ENCODE results near the gene GORASP2. TPM values are rescaled to one million over a fixed set of nuclear protein-coding genes. Genes with fewer than 3 reads are reported as not detected.

GORASP2 gene
- total RNA-seq, 1 experiment from 2014 or later: 98.1 TPM

DNA sequence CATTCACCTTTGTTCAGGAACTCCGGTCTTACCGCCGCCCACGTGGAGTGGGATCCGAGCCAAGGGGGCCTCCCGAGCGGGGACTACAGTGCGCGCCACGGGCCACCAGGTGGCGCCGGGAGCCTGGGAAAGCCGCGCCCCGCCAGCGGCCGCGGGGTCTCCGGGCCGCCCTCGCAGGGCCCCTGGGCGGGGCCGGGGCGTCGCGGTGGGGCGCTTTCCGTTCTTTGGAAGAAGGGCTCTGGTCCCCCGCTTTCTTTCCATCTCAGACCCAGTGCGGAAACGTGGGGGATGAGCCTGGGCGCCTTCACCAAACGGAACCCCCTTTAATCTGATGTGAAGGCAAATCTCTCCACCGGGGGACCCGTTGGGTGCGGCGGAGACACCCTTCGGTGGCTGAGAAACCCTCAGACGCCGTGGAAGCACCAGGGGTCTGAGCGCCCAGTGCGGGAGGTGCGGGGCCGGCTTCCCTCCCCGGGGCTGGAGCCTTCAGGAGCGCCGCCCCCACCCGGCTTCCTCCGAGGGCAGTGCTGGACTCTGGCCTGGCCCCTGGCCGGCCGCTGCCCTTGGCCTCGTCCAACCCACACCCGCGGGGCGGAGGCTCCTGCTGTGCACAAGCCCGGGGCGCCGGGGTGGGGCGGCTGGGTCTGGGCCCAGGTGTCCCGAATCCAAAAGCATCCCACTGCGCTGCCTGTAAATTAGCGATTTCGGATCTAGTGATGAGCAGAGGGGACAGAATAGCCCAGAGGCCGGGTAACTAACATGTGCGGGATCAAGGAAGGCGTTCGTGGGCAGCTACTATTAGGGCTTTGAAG, 44.6 kb downstream of the GORASP2 start:
- H3K27me3 Mint-ChIP-seq (ENCODE audit: unreplicated experiment): no peaks in the 10 kb centered on the region
- peak; percentile 91 for DNase-seq
- peak overlapping the region; percentile 65 for H3K4me3 Mint-ChIP-seq (ENCODE audit: low read depth, unreplicated experiment)
- no TSS peak for BruUV-seq (replicated peaks)
- no peaks in the 10 kb centered on the region for H3K9me3 Mint-ChIP-seq (ENCODE audit: low read depth, unreplicated experiment)
- intact Hi-C loops (cut with micrococcal nuclease; ENCODE audit: unreplicated experiment): loop anchor here (1.0 to 2.0 kb wide), 2 partner anchors 185 to 443 kb away; no protein-coding TSS in a partner anchor
- peak; percentile 96 for TF ChIP-seq CTCF (IDR thresholded peaks at IDR 0.05; ENCODE audit: unreplicated experiment)
- peak overlapping the region; percentile 70 for H3K27ac Mint-ChIP-seq (ENCODE audit: unreplicated experiment)
- CTCF ChIA-PET: interaction anchor here (0.7 to 2.4 kb wide), 5 partner anchors 36 to 460 kb away, joined by 3 to 7 read pairs (median 3); partner anchors contain the start of genes DCAF17 and METTL8
- H3K36me3 Mint-ChIP-seq (ENCODE audit: insufficient read depth, unreplicated experiment): peaks cover 49% of the 10 kb centered on the region
- peaks cover 18% of the 10 kb centered on the region for H3K4me1 Mint-ChIP-seq (ENCODE audit: low read depth, unreplicated experiment)

GRCh38 chr2:170974304-170974993, 45.4 kb downstream of the GORASP2 start:
- H3K4me3 Mint-ChIP-seq (ENCODE audit: low read depth, unreplicated experiment): peak overlapping the region; percentile 65
- BruUV-seq (replicated peaks): no TSS peak
- no peaks in the 10 kb centered on the region for H3K9me3 Mint-ChIP-seq (ENCODE audit: low read depth, unreplicated experiment)
- peaks cover 6% of the 10 kb centered on the region for H3K27me3 Mint-ChIP-seq (ENCODE audit: unreplicated experiment)
- peaks cover 18% of the 10 kb centered on the region for H3K4me1 Mint-ChIP-seq (ENCODE audit: low read depth, unreplicated experiment)
- peak; percentile 41 for DNase-seq
- CTCF ChIA-PET: interaction anchor here (0.7 to 2.4 kb wide), 3 partner anchors 35 to 460 kb away, joined by 3 to 7 read pairs (median 4); partner anchors contain the start of genes DCAF17 and METTL8
- peaks cover 46% of the 10 kb centered on the region for H3K36me3 Mint-ChIP-seq (ENCODE audit: insufficient read depth, unreplicated experiment)
- intact Hi-C loops (cut with micrococcal nuclease; ENCODE audit: unreplicated experiment): no loop called here
- H3K27ac Mint-ChIP-seq (ENCODE audit: unreplicated experiment): peak overlapping the region; percentile 52
- TF ChIP-seq CTCF (IDR thresholded peaks at IDR 0.05; ENCODE audit: unreplicated experiment): no peak

GRCh38 chr2:170975127-170975942, 46.3 kb downstream of the GORASP2 start:
- Mint-ChIP-seq H3K4me3 (ENCODE audit: low read depth, unreplicated experiment) (no peak overlapping the region), H3K9me3 (ENCODE audit: low read depth, unreplicated experiment) (no peaks in the 10 kb centered on the region), H3K36me3 (ENCODE audit: insufficient read depth, unreplicated experiment) (peaks cover 48% of the 10 kb centered on the region), H3K27me3 (ENCODE audit: unreplicated experiment) (peaks cover 15% of the 10 kb centered on the region), H3K27ac (ENCODE audit: unreplicated experiment) (no peak overlapping the region), H3K4me1 (ENCODE audit: low read depth, unreplicated experiment) (peaks cover 18% of the 10 kb centered on the region)
- intact Hi-C loops (cut with micrococcal nuclease; ENCODE audit: unreplicated experiment): no loop called here
- no TSS peak for BruUV-seq (replicated peaks)
- CTCF ChIA-PET: interaction anchor here (2.4 kb wide), 1 partner anchor 459 kb away, joined by 7 read pairs; the partner anchor contains the start of genes DCAF17 and METTL8
- TF ChIP-seq CTCF (IDR thresholded peaks at IDR 0.05; ENCODE audit: unreplicated experiment): no peak
- no peak for DNase-seq

DNA sequence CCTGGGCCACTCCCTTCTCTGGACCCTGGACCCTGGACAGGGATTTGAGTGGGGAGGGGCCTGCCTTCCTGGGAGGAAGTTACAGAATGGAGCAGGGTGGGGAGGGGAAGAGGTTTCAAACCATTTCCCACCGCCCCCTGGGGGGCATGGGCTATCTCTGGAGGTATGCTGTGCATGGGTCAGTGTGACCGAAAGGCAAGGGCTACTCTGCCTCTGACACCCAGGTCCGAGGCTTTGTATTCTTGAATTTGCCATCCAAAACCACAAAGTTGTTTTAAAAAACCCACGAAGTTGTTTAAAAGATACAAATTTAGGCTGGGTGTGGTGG, 46.9 kb downstream of the GORASP2 start:
- Mint-ChIP-seq H3K4me3 (ENCODE audit: low read depth, unreplicated experiment) (no peak overlapping the region), H3K4me1 (ENCODE audit: low read depth, unreplicated experiment) (peaks cover 18% of the 10 kb centered on the region), H3K36me3 (ENCODE audit: insufficient read depth, unreplicated experiment) (peaks cover 52% of the 10 kb centered on the region), H3K27ac (ENCODE audit: unreplicated experiment) (no peak overlapping the region), H3K9me3 (ENCODE audit: low read depth, unreplicated experiment) (no peaks in the 10 kb centered on the region), H3K27me3 (ENCODE audit: unreplicated experiment) (peaks cover 20% of the 10 kb centered on the region)
- BruUV-seq (replicated peaks): no TSS peak
- no peak for DNase-seq
- CTCF ChIA-PET: no interaction called here
- intact Hi-C loops (cut with micrococcal nuclease; ENCODE audit: unreplicated experiment): no loop called here
- no peak for TF ChIP-seq CTCF (IDR thresholded peaks at IDR 0.05; ENCODE audit: unreplicated experiment)
